GM19025 (cell line): ENCODE measurements around the gene PGLYRP2.

ENCODE experiments used
- ATAC-seq: cut with Tn5 transposase; IDR thresholded peaks from one replicate; pipeline ENCODE4 v1.9.1; 2021; ENCODE audit warnings: mild to moderate bottlenecking, low read depth, moderate library complexity; ENCODE audit not compliant: unreplicated experiment

PGLYRP2 gene

DNA sequence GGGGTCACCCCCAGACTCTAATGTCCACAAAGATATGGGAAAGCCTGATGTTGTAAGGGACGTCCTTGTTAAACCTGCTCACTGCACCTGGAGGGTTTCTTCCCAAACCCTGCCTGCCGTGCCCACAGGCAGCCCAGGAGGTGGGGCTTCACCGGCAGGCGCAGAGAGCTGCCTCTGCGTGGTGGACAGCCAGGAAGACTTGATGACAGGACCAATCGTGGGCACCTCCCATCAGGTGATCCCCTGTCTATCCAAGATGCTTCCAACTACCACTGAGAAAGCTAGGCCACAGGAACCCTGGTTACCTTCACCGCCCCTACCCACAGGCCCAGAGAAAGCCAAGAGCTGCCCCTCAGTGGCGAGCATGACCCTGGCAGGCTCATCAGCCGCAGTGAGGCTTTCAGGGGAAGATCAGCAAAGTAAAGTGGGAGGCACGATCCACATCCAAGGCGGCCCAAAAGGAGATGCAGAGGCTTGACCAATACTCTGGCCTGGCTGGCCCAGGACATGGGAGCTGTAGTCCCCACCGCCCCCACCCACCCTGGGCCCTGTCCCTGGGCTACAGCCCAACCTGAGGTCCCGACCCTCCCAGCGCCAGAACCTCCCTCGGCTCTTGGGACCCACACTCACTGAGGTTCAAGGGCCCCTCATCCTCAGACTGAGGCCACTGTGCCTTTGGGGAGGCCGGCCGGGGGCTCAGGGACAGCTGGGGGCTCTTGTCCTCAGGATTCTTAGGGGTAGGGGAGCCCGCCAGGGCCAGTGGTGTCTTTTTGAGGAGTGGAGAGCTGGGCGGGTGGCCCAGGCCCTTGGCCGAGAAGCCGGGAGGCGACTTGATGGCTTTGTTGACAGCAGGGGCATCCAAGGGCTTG, 50.1 kb downstream of the PGLYRP2 start:
- ATAC-seq: no peak

DNA sequence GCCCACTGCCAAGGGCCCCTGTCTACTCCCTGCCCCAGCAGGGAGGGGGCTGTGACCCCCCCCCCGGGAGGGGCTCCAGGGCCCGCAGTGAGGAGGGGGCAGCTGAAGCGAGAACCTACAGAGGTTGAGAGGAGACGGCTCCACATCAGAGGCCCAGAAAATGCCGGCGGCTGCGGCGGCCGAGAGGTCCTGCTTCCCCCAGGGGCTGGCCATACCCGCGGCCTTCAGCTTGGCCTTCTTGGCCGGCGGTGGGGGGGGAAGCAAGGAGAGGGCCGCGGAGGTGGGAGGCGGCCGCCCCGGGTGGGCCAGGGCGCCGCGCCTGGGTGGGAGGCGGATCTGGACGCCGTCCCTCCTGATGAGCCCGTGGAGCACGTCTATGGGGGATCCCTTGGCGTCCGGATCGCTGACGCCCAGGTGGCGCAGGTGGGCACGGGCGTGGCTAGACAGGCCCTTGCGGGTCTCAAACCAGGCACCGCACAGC, 51.3 kb downstream of the PGLYRP2 start:
- no peak for ATAC-seq

DNA sequence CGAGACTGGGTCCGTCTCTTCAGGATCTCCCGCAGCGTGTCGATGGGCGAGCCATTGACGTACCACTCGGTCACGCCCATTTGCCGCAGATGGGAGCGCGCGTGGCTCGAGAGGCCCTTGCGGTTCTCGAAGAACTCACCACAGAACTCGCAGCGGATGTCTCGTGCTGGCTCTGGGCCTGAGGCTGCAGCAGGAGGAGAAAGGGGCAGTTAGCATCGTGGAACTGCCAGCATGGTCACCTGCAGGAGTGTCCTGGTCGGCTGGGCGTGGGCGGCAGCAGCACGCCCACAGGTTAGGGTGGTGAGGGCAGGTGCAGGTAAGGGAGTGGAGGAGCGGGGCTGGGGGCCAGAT, 52.0 kb downstream of the PGLYRP2 start:
- no peak for ATAC-seq

DNA sequence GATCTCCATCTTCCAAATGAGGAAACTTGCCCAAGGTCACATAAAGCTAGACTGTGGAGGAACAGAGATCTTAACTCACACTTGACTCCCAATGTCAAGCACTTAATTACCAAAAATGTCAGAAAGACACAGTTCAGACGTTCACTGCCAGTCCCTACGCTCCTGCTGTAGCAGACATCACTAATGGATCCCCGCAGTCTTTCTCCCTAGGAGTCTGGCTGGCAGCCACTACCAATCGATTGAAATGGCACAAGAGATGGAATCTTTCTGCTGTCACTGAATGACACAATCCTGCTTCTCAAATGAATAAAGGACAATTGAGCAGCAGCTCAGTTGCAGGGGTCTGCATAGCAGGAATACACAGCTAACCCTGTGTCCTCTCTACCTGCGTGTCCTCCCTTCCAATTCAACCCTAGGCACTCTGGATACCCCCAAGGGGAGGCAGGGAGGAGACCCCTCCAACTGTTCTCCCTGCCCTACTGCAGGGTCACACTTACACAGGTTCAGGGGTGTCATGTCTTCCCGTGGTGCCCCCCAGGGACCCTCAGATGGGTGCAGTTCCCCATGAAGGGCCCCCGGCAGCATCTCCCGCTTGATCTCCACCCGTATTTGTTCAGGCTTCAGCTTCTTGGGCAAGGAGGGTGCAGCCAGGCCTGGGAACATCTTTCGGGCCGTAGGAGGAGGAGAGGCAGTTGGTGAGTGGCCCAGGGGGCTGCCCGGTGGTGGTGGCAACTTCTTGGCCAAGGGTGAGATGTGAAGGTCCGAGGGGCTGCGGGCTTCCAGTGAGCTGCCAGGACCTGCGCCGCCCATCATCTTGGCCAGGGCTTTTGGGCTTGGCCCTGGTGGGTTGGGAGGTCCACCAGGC, 52.6 kb downstream of the PGLYRP2 start:
- no peak for ATAC-seq

DNA sequence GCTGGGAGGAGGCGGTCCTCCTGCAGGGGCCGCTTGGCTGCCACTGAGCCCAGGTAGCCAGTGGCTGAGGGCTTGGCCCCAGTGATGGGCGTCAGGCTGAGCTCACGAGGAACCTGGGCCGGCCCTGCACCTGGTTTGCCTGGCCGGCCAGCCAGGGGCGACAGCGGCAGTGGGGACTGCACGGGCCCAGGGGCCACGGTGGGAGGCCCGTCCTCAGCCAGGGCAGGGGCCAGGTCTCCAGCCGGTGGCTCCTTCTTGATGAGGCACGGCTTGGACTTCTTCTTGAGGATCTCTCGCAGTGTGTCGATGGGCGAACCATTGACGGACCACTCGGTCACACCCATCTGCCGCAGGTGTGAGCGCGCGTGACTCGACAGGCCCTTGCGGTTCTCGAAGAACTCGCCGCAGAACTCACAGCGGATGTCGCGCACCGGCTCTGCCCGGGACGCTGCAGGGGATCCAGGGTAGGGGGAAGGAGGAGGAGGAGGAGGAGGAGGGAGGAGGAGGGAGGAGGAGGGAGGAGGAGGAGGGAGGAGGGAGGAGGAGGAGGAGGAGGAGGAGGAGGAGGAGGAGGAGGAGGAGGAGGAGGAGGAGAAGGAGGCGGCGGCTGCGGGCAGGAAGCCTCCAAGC, 53.9 kb downstream of the PGLYRP2 start:
- ATAC-seq: no peak

DNA sequence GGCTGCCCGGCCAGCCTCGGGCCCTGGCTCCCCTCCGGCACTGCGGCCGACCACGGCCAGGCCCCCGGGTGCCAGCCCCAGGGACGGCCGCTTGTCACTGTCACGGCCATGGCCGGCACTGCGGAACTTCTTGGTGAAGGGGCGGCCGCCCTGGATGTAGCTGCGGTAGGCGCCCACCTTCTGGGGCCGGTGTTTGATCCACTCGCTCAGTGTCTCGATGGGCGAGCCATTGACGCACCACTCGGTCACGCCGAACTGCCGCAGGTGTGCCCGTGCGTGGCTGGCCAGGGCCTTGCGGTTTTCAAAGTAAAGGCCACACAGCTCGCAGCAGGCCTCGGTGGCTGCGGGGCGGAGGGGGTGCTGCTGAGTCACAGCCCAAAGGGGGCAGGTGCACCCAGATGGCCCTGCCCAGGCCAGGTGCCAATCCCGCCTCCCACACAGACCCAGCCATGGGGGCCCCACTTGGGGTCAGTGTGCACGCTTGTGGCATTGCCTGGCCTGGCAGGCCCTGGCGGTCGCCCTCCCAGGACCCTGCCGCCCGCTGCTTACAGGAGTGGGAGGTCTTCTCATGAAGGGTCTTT, 54.5 kb downstream of the PGLYRP2 start:
- no peak for ATAC-seq

DNA sequence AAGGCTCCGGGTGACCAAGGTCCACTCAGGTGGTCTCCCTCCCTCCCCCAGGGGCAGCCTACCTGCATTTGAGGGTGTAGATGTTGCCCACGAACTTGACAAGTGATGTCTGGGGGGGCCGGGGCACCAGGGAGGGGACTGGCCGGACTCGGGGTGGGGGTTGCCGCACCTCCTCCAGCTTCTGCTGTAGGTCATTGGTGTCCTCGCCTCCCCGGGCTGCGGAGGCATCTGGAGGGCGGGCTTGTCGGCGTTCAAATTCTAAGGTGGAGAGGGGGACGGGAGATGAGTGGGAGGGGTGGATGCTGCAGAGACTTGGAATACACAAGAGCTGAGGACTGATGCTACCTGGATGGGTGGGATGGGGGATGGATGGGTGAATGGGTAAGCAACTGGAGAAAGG, 55.2 kb downstream of the PGLYRP2 start:
- no peak for ATAC-seq

DNA sequence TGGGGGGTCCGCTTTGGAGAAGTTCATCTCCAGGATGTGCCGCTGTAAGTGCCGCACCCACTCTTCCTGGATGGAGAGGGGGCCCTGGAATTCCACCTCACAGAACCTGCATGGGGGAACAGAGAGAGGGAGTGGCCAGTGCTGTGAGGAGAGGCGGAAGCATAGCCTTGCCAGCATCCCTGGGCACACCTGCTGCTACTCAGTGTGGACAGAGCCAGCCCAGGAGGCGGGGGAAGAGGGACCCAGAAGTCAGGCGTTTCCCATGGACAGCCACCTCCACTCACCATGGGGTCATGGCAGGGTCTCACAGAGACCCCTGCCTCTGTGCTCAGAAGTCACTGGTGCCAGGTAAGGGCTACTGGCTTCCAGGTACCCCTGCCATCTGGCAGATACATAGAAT, 56.2 kb downstream of the PGLYRP2 start:
- ATAC-seq: no peak

DNA sequence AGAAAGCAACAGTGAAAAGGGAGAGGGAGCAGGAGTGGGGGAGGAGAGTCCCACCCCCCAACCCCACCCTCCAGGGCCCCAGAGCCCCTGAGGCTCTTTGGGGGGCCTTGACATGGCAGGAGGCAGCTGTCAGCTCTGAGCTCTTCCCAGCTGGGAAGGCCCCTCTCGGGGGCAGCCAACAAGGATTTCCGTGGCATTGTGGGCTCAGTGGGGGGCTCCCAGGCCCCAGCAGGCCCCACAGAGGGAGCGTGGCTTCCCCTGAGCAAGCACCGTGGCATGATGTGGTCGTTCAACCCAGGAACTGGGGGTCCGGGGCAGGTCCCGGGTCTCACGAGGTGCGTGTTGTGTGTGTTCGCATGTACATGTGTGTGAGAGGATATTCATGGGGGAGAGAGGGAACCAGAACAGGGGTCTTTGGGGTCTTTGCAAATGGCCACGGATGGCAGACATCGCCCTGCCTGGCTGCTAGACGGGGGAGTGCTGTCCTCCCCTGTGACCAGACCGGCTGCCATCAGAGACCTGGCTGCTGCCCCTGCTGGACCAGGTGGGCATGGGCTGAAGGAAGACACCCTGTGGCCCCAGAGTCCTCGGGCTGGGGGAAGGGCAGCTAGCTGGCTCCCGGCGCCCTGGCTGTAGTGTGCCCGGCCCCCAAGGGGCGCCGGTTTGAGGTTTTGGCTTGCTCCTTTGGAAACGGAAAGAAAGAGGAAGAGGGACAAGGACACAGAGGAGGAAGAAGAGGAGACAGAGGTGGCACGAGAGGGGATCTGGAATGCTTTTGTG, 56.8 kb downstream of the PGLYRP2 start:
- ATAC-seq: no peak

DNA sequence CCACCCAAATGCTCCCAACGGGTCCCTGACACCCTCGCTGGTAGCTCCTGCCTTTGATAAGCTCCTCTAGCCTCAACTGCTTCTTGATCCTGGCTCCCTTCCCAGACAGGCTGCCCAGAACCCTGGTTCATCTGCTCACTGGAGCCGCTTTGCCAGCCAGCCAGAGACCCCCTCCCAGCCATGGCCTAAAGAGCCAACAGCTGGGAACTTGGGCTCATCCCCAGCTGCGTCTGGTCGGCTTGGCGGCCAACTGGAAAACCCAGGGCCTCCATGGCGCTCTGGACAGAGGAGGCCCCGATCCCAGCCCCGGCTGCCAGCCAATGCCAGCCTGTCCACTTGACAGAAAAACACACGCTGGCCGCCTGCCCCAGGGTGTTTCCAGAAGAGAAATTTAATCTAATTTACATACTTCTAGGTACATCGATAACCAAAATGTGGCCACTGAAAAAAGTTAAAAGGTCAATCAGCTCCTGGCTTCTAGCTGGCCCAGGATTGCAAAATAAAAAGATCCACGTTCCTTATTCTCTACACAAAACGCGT, 57.5 kb downstream of the PGLYRP2 start:
- ATAC-seq: no peak

DNA sequence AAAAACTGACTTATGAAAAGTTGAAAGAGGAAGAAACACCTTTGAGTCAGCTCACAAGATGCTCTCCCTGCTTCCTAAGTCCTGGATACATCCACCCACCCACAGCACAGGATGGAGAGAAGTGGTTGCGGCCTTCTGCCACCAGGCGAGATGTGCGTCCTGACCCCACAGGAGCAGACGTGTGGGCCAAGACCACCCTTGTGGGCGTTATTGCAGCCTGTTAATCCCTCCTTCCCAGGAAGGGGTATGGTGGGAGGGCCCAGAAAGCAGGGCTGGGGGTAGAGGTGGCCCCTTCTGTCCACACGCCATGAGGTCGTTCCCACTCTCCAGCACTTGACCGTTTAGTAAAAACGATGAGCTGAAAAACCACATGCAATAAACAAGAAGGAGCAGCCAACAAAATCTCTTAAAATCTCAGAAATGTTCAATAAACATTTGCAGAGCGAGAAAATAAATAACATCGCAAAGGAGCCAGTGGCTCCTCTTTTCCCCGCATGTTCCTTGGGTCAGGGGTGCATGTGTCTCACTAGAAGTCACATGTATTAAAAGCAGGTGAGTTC, 58.1 kb downstream of the PGLYRP2 start:
- no peak for ATAC-seq

DNA sequence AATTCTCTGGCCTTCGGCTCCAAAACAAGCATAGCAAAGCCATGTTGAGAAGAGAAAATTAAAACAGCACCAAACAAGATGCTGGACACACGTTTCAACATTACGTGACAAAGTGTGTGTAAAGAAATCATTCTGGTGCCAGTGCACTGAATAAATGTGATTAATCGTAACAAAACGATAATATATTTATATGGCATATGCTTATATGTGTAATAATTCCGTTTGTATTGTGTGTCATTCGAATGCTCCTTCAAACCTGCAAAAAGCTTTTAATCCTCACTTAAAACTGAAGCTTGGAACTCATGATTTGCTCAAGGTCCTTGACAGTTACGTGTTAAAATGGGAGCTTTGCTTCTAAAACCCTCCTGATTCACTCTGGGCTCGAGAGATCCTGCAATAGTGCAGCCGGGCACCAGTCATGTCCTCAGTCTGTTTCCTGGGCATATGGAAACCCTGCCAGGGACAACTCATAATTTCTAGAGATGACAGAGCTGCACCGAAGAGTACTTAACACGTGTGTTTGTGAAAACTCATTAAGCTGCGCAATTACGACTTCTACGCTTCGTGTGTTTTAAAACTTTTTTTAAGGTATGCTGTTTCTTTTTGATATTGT, 59.8 kb downstream of the PGLYRP2 start:
- ATAC-seq: no peak
